ENCODE results near the gene ODAD3. TPM values are rescaled to one million over a fixed set of nuclear protein-coding genes. Genes with fewer than 3 reads are reported as not detected.
A peak's percentile ranks its signal among the peaks of the same experiment; 100 is the strongest.

The ODAD3 gene
- total and polyA plus RNA-seq, 2 of the 13 experiments (the other 11 are each of a cell fraction or from before 2014, with no cell fraction given) = 0.04 to 0.08 TPM

DNA sequence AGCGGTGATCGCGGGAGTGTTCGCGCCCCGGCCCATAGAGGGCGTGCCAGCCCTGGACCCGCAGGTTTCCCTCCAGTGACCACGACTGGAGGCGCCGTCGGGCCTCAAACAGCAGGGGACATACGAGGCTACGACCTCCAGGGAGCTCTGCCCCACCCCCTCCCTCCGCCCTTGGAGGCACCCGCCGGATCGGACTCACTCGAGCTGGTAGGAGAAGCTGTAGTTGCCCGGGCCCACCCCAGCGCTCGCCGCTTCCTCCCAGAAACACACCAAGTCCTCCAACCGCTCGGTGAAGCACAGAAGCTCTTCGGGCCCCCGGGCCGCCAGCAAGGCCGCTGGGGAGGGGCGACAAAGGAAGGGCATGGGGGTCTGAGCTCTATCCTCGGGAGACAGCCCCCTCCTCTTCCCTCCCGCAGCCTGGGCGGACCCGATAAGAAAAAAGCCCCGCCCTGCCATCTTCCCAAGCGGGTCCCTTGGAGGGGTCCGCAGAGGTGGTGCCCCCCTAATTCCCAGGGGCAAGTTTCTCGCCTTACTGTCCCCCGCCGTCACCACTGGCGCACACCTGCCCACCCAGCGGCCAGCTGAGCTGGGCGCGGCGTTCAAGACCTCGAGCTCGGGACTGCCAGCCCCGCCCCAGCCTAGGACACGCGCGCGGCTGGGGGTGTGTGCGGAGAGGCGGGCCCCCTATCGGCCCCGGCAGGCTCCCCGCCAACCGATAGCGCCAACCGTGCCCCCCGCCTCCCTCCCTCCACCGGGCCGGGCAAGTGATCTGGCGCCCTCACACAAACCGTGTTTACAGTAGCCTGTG is 51.8 kb downstream of the ODAD3 start (continued):
- 0 out of 2 replicates have a peak, but pooled peaks have one; percentile 17 for TF ChIP-seq ZNF629 (CRISPR knock-in tag; conservative IDR thresholded peaks at IDR 0.05)
- TF ChIP-seq ZNF484 (CRISPR knock-in tag; IDR thresholded peaks at IDR 0.05; ENCODE audit: borderline replicate concordance, low read depth) = no peak
- TF ChIP-seq NR2F1 (CRISPR knock-in tag; IDR thresholded peaks at IDR 0.05) = no peak
- no peak for TF ChIP-seq GTF2F1 (IDR thresholded peaks at IDR 0.05; ENCODE audit: low read length)
- no peak for TF ChIP-seq KAT2B (IDR thresholded peaks at IDR 0.05; ENCODE audit: borderline replicate concordance, low read depth, low read length)
- TF ChIP-seq SRY (CRISPR knock-in tag; IDR thresholded peaks at IDR 0.05) = no peak
- TF ChIP-seq, protein P1, sequence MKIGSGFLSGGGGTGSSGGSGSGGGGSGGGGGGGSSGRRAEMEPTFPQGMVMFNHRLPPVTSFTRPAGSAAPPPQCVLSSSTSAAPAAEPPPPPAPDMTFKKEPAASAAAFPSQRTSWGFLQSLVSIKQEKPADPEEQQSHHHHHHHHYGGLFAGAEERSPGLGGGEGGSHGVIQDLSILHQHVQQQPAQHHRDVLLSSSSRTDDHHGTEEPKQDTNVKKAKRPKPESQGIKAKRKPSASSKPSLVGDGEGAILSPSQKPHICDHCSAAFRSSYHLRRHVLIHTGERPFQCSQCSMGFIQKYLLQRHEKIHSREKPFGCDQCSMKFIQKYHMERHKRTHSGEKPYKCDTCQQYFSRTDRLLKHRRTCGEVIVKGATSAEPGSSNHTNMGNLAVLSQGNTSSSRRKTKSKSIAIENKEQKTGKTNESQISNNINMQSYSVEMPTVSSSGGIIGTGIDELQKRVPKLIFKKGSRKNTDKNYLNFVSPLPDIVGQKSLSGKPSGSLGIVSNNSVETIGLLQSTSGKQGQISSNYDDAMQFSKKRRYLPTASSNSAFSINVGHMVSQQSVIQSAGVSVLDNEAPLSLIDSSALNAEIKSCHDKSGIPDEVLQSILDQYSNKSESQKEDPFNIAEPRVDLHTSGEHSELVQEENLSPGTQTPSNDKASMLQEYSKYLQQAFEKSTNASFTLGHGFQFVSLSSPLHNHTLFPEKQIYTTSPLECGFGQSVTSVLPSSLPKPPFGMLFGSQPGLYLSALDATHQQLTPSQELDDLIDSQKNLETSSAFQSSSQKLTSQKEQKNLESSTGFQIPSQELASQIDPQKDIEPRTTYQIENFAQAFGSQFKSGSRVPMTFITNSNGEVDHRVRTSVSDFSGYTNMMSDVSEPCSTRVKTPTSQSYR (CRISPR knock-in tag; IDR thresholded peaks at IDR 0.05; ENCODE audit: borderline replicate concordance) = peak; percentile 71; the same call in 1 of the 2 replicates
- TF ChIP-seq RBAK (CRISPR knock-in tag; IDR thresholded peaks at IDR 0.05) = no peak
- no peak; the same call in 1 of the 2 replicates for TF ChIP-seq ZNF563 (CRISPR knock-in tag; IDR thresholded peaks at IDR 0.05)
- TF ChIP-seq RORA (CRISPR knock-in tag; IDR thresholded peaks at IDR 0.05) = no peak
- no peak for TF ChIP-seq XBP1 (CRISPR knock-in tag; IDR thresholded peaks at IDR 0.05)
- no peak for TF ChIP-seq ZNF670 (CRISPR knock-in tag; IDR thresholded peaks at IDR 0.05; ENCODE audit: borderline replicate concordance)
- TF ChIP-seq ZNF138 (CRISPR knock-in tag; IDR thresholded peaks at IDR 0.05; ENCODE audit: low read depth) = no peak
- TF ChIP-seq RXRA (CRISPR knock-in tag; IDR thresholded peaks at IDR 0.05) = no peak
- TF ChIP-seq, protein P2, sequence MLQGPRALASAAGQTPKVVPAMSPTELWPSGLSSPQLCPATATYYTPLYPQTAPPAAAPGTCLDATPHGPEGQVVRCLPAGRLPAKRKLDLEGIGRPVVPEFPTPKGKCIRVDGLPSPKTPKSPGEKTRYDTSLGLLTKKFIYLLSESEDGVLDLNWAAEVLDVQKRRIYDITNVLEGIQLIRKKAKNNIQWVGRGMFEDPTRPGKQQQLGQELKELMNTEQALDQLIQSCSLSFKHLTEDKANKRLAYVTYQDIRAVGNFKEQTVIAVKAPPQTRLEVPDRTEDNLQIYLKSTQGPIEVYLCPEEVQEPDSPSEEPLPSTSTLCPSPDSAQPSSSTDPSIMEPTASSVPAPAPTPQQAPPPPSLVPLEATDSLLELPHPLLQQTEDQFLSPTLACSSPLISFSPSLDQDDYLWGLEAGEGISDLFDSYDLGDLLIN (CRISPR knock-in tag; IDR thresholded peaks at IDR 0.05; ENCODE audit: borderline replicate concordance) = no peak
- TF ChIP-seq, protein P3, sequence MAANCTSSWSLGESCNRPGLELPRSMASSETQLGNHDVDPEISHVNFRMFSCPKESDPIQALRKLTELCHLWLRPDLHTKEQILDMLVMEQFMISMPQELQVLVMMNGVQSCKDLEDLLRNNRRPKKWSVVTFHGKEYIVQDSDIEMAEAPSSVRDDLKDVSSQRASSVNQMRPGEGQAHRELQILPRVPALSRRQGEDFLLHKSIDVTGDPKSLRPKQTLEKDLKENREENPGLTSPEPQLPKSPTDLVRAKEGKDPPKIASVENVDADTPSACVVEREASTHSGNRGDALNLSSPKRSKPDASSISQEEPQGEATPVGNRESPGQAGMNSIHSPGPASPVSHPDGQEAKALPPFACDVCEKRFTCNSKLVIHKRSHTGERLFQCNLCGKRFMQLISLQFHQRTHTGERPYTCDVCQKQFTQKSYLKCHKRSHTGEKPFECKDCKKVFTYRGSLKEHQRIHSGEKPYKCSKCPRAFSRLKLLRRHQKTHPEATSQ (CRISPR knock-in tag; IDR thresholded peaks at IDR 0.05; ENCODE audit: borderline replicate concordance) = no peak
- no peak; the same call in 1 of the 2 replicates for TF ChIP-seq CREM (IDR thresholded peaks at IDR 0.05)
- TF ChIP-seq CREM (CRISPR knock-in tag; IDR thresholded peaks at IDR 0.05) = no peak
- no peak for TF ChIP-seq ZNF780A (CRISPR knock-in tag; IDR thresholded peaks at IDR 0.05)
- no peak for TF ChIP-seq IRX3 (CRISPR knock-in tag; IDR thresholded peaks at IDR 0.05; ENCODE audit: borderline replicate concordance, low read depth)
- no peak for TF ChIP-seq ZNF232 (CRISPR knock-in tag; IDR thresholded peaks at IDR 0.05; ENCODE audit: borderline replicate concordance)
- TF ChIP-seq ZNF296 (CRISPR knock-in tag; conservative IDR thresholded peaks at IDR 0.05) = no peak
- no peak for TF ChIP-seq ZNF607 (CRISPR knock-in tag; IDR thresholded peaks at IDR 0.05; ENCODE audit: borderline replicate concordance)
- TF ChIP-seq TEAD3 (CRISPR knock-in tag; optimal IDR thresholded peaks at IDR 0.05; ENCODE audit: borderline replicate concordance) = peak; percentile 56
- TF ChIP-seq NCOA1 (CRISPR knock-in tag; IDR thresholded peaks at IDR 0.05) = no peak
- TF ChIP-seq ZNF790 (CRISPR knock-in tag; IDR thresholded peaks at IDR 0.05; ENCODE audit: borderline replicate concordance) = peak; percentile 71; the same call in 1 of the 2 replicates
